ENCODE data around the gene MPND.

MPND gene

GRCh38 chr19:4385291-4386040 lies 42.1 kb downstream of the MPND start:
- no peak for DNase-seq

GRCh38 chr19:4386041-4386782 lies 42.9 kb downstream of the MPND start:
- DNase-seq: no peak

GRCh38 chr19:4388337-4389063 lies 45.1 kb downstream of the MPND start:
- DNase-seq: no peak

- DNase-seq: no peak
Measured at GRCh38 chr19:4389064-4389375, 45.7 kb downstream of the MPND start.

- no peak for DNase-seq
Measured at GRCh38 chr19:4389511-4390016, 46.2 kb downstream of the MPND start.

GRCh38 chr19:4390017-4390566 lies 46.7 kb downstream of the MPND start:
- no peak for DNase-seq

GRCh38 chr19:4390567-4391305 lies 47.4 kb downstream of the MPND start:
- no peak for DNase-seq

GRCh38 chr19:4391306-4391693 lies 47.9 kb downstream of the MPND start:
- no peak for DNase-seq

GRCh38 chr19:4391701-4392483 lies 48.5 kb downstream of the MPND start:
- no peak for DNase-seq

- no peak for DNase-seq
Measured at GRCh38 chr19:4393947-4394590, 50.7 kb downstream of the MPND start.

GRCh38 chr19:4396949-4397783 lies 53.8 kb downstream of the MPND start:
- DNase-seq: no peak

- no peak for DNase-seq
Measured at GRCh38 chr19:4399812-4400134, 56.4 kb downstream of the MPND start.

- peak; percentile 92 for DNase-seq
Measured at GRCh38 chr19:4400135-4400936, 57.0 kb downstream of the MPND start, which contains the start of gene SH3GL1. Gene SH3GL1, minus strand, starts transcription at chr19:4400547. Its CDS starts 179 bp downstream, at chr19:4400368.

GRCh38 chr19:4401769-4402170 lies 58.4 kb downstream of the MPND start:
- no peak for DNase-seq

GRCh38 chr19:4402171-4403004 lies 59.0 kb downstream of the MPND start, which contains the start of gene CHAF1A:
Gene CHAF1A, plus strand, starts transcription at chr19:4402640. Its CDS starts 123 bp downstream, at chr19:4402763.
- DNase-seq: peak; percentile 98

GRCh38 chr19:4403005-4403761 lies 59.8 kb downstream of the MPND start:
- DNase-seq: no peak

GRCh38 chr19:4405977-4406376 lies 62.6 kb downstream of the MPND start:
- no peak for DNase-seq

GRCh38 chr19:4406626-4407025 lies 63.3 kb downstream of the MPND start:
- DNase-seq: no peak

Measured in stimulated activated CD4-positive, alpha-beta T cell treated with anti-CD3 and anti-CD28 coated beads, Interleukin-12 subunit alpha, Interleukin-12 subunit beta, amount 100 ng/mL, for 4 hours (primary cell).